ENCODE data around the gene TSPAN10.

- TF ChIP-seq EZH2 (IDR thresholded peaks at IDR 0.05; ENCODE audit: insufficient read depth, poor library complexity, severe bottlenecking) (no peak), EZH2phosphoT487 (IDR thresholded peaks at IDR 0.05; ENCODE audit: insufficient read depth, low read depth) (no peak)
Observed at GRCh38 chr17:81662002-81662401, 25.0 kb downstream of the TSPAN10 start.

Measured in GM23248 (cell line).